ENCODE results near the gene CREB3L2. TPM values are rescaled to one million over a fixed set of nuclear protein-coding genes. Genes with fewer than 3 reads are reported as not detected.

The CREB3L2 gene
- total and polyA plus RNA-seq, 2 of the 8 experiments (the other 6 are each of a cell fraction or from before 2014, with no cell fraction given) = 14.4 to 48.3 TPM

- WGBS, 2 experiments (ENCODE audit: extremely low coverage in 1 of 2, insufficient coverage in 1 of 2, insufficient read length in 1 of 2, insufficient replicate concordance in 2 of 2, low coverage in 1 of 2, low lambda C conversion rate in 2 of 2, missing lambda C conversion rate in 1 of 2) = 90% methylated on average over 9 of the region's 9 CpGs; no CpG with 5 or more reads in 1 of the 2 experiments
- Histone ChIP-seq H3K18ac (ENCODE audit: extremely low read depth, low read length) (no peak overlapping the region), H3K27ac (ENCODE audit: low read depth, low read length) (no peak overlapping the region), H3K23me2 (ENCODE audit: low read depth, low read length) (no peaks in the 10 kb centered on the region), H2BK12ac (ENCODE audit: low read depth, low read length) (no peak overlapping the region; the same call in 1 of the 2 replicates), H4K20me1 (replicated peaks in 1 of 2; ENCODE audit: control insufficient read depth in 1 of 2, insufficient read depth in 2 of 2, low read length in 2 of 2) (no peaks in the 10 kb centered on the region), H3K36me3 (ENCODE audit: control insufficient read depth in 2 of 4, insufficient read depth in 4 of 4, low read length in 3 of 4) (no peaks in the 10 kb centered on the region; a peak in 1 of 8 replicates), H2BK5ac (ENCODE audit: low read depth, low read length) (no peak overlapping the region), H2BK120ac (replicated peaks; ENCODE audit: low read depth, low read length) (no peak overlapping the region), H3K14ac (ENCODE audit: insufficient read length) (no peak overlapping the region), H3K4me2 (ENCODE audit: insufficient read depth in 1 of 2, low read depth in 2 of 2, low read length in 2 of 2) (no peak overlapping the region), H3K79me1 (ENCODE audit: low read depth, low read length) (peaks cover 9% of the 10 kb centered on the region; the same call in 1 of the 2 replicates), H3K9me3 (ENCODE audit: insufficient read depth in 2 of 2, low read depth in 1 of 2, low read length in 1 of 2) (no peaks in the 10 kb centered on the region), H3K27me3 (replicated peaks in 1 of 4; ENCODE audit: control insufficient read depth in 3 of 4, extremely low read depth in 1 of 4, insufficient read depth in 3 of 4, low read length in 3 of 4) (no peaks in the 10 kb centered on the region), H3K79me2 (ENCODE audit: control insufficient read depth in 1 of 2, insufficient read depth in 2 of 2, low read length in 2 of 2) (peaks cover 3 to 70% of the 10 kb centered on the region in 2 experiments; a peak in 3 of 4 replicates), H3K4me3 (ENCODE audit: extremely low read depth in 1 of 4, insufficient read depth in 2 of 4, low read depth in 3 of 4, low read length in 4 of 4) (no peak overlapping the region), H3K4me1 (replicated peaks in 1 of 4; ENCODE audit: control insufficient read depth in 3 of 4, insufficient read depth in 4 of 4, low read length in 3 of 4) (peaks cover 0 to 22% (median 2%) of the 10 kb centered on the region in 4 experiments; a peak in 3 of 7 replicates), H2AFZ (ENCODE audit: low read length) (no peak overlapping the region), H4K8ac (ENCODE audit: extremely low read depth, insufficient read depth, low read length) (no peak overlapping the region), H2AK5ac (ENCODE audit: low read depth, low read length) (no peak overlapping the region), H4K5ac (ENCODE audit: insufficient read length, low read depth, low read length) (no peak overlapping the region), H3K56ac (replicated peaks; ENCODE audit: insufficient read length, low read depth, low read length) (no peak overlapping the region), H2BK15ac (ENCODE audit: low read length) (no peak overlapping the region), H3K9ac (replicated peaks in 1 of 4; ENCODE audit: extremely low read depth in 1 of 4, low read depth in 3 of 4, low read length in 3 of 4) (no peak overlapping the region), H2BK20ac (ENCODE audit: low read length) (no peak overlapping the region), H4K91ac (replicated peaks; ENCODE audit: insufficient read length, low read length) (no peak overlapping the region), H3K4ac (replicated peaks; ENCODE audit: insufficient read length, low read depth, low read length) (no peak overlapping the region), H3K23ac (ENCODE audit: insufficient read length) (no peak overlapping the region)
- POLR2A ChIA-PET (ENCODE audit: partially characterized antibody) = interaction anchor here (1.3 kb wide), 1 partner anchor 19 kb away, joined by 3 read pairs; no protein-coding TSS in a partner anchor
- CTCF ChIA-PET (ENCODE audit: partially characterized antibody) = interaction anchor here (0.6 to 1.5 kb wide), 3 partner anchors 14 to 1324 kb away, joined by 4 to 6 read pairs (median 5); no protein-coding TSS in a partner anchor
- no peak for DNase-seq (ENCODE audit: low read depth in 1 of 2, low spot score in 2 of 2)
- FAIRE-seq = no peak
- TF ChIP-seq TAF1 (IDR thresholded peaks at IDR 0.05; ENCODE audit: low read depth, low read length) (no peak), JUND (IDR thresholded peaks at IDR 0.05; ENCODE audit: low read length) (no peak), TBP (IDR thresholded peaks at IDR 0.05; ENCODE audit: low read depth, low read length) (no peak), CEBPB (IDR thresholded peaks at IDR 0.05; ENCODE audit: low read depth, low read length) (no peak), SIRT6 (IDR thresholded peaks at IDR 0.05; ENCODE audit: low read length) (no peak), POLR2A (IDR thresholded peaks at IDR 0.05; ENCODE audit: control extremely low read depth in 1 of 2, low read depth in 2 of 2, low read length in 2 of 2) (no peak), CREB1 (IDR thresholded peaks at IDR 0.05) (no peak), SIX5 (IDR thresholded peaks at IDR 0.05; ENCODE audit: low read depth, low read length) (no peak), GTF2F1 (IDR thresholded peaks at IDR 0.05; ENCODE audit: borderline replicate concordance, low read depth, low read length) (no peak), POLR2AphosphoS5 (IDR thresholded peaks at IDR 0.05; ENCODE audit: low read depth, low read length) (no peak), KDM1A (IDR thresholded peaks at IDR 0.05; ENCODE audit: borderline replicate concordance, low read length) (no peak), SRF (IDR thresholded peaks at IDR 0.05; ENCODE audit: low read depth, low read length) (no peak)
- TF ChIP-seq, protein P1, sequence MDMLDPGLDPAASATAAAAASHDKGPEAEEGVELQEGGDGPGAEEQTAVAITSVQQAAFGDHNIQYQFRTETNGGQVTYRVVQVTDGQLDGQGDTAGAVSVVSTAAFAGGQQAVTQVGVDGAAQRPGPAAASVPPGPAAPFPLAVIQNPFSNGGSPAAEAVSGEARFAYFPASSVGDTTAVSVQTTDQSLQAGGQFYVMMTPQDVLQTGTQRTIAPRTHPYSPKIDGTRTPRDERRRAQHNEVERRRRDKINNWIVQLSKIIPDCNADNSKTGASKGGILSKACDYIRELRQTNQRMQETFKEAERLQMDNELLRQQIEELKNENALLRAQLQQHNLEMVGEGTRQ (IDR thresholded peaks at IDR 0.05; ENCODE audit: low read length) = no peak
- TF ChIP-seq, protein P2, sequence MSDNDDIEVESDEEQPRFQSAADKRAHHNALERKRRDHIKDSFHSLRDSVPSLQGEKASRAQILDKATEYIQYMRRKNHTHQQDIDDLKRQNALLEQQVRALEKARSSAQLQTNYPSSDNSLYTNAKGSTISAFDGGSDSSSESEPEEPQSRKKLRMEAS (IDR thresholded peaks at IDR 0.05) = no peak
These were observed 65.2 kb downstream of the CREB3L2 start for GRCh38 chr7:137936509-137937201.
